ENCODE results near the gene XPO1.
"Not testable (repeated sequence)": the region's sequence is repeated elsewhere in the genome, so short reads cannot be mapped to it uniquely, and the experiment has no call there.

XPO1 gene

DNA sequence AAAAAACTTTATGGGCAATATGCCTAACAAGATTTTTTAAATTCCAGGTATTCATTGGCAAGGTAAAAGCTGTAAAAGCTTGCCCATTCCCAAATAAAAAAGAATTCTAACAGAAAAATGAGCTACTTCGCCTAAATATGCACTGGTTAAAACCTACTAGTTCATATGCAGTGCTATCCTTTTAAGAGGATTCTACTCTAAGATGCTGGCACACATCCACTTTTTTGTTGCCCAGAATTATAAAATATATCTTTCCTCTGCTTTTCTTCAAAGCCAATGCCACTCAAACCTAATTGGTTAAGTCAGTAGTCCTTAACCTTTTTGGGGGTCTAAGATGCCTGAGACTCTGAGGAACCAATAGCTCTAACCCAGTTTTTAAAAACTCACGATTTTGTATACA, 3.2 kb downstream of the XPO1 start:
- DNase-seq (ENCODE audit: low spot score): no peak

- DNase-seq (ENCODE audit: low spot score): no peak
Observed at GRCh38 chr2:61530749-61531148, 7.4 kb downstream of the XPO1 start.

- DNase-seq (ENCODE audit: low spot score): no peak
Observed at GRCh38 chr2:61529944-61530735, 8.0 kb downstream of the XPO1 start.

- no peak for DNase-seq (ENCODE audit: low spot score)
Observed at GRCh38 chr2:61520261-61520660, 17.9 kb downstream of the XPO1 start.

GRCh38 chr2:61512768-61513398, 25.3 kb downstream of the XPO1 start:
- no peak for DNase-seq (ENCODE audit: low spot score)

- DNase-seq (ENCODE audit: low spot score): no peak
Observed at GRCh38 chr2:61510674-61511671, 27.2 kb downstream of the XPO1 start.

DNA sequence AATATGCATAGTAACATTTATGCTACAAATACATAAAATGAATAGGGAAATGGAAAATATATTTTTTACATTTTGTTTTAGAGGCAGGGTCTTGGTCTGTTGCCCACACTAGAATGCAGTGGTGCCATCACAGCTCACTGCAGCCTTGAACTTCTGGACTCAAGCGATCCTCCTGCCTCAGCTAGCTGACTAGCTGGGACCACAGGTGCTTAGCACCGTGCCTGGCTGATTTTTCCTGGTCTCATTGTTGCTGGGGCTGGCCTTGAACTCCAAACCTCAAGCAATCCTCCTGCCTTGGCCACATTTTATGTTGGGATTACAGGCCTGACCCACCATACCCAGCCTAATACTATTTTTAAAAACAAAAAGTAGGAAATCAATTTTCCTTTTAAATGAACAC, 33.2 kb downstream of the XPO1 start:
- DNase-seq (ENCODE audit: low spot score): no peak

DNA sequence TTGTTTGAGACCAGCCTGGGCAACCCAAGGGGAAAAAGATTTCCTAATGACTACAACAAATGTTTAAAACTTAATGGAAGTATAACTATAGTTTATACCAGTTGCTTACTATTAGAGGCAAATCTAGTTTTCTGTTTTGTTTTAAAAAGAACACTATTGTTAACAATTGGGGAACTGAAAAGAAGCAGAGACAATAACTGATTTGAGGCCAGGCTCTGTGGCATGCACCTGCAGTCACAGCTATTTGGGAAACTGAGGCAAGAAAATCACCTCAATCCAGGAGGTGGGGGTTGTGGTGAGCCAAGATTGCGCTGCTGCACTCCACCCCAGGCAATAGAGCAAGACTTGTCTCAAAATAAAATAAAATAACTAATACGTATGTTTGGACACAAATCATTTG, 39.1 kb downstream of the XPO1 start:
- DNase-seq (ENCODE audit: low spot score): no peak

- DNase-seq (ENCODE audit: low spot score): no peak
Observed at GRCh38 chr2:61493523-61493942, 44.6 kb downstream of the XPO1 start.

- no peak for DNase-seq (ENCODE audit: low spot score)
Observed at GRCh38 chr2:61492476-61492875, 45.7 kb downstream of the XPO1 start.

DNA sequence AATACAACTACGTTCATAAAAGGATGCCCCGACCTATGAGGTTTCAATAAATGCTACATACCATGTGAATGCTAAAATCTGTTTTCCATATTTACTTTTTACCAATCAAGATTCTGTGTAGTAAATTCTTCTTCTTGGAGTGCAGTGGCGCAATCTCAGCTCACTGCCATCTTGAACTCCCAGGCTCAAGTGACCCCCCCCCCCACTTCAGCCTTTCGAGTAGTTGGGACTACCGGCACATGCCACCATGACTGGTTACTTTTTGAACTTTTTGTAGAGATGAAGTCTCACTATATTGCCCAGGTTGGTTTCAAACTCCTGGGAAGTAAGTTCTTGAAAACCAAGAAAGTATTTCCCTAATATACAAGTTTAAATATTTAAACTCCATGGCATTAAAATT, 52.9 kb downstream of the XPO1 start:
- no peak for DNase-seq (ENCODE audit: low spot score)

GRCh38 chr2:61478086-61478485, 60.1 kb downstream of the XPO1 start:
- no peak for DNase-seq (ENCODE audit: low spot score)

DNA sequence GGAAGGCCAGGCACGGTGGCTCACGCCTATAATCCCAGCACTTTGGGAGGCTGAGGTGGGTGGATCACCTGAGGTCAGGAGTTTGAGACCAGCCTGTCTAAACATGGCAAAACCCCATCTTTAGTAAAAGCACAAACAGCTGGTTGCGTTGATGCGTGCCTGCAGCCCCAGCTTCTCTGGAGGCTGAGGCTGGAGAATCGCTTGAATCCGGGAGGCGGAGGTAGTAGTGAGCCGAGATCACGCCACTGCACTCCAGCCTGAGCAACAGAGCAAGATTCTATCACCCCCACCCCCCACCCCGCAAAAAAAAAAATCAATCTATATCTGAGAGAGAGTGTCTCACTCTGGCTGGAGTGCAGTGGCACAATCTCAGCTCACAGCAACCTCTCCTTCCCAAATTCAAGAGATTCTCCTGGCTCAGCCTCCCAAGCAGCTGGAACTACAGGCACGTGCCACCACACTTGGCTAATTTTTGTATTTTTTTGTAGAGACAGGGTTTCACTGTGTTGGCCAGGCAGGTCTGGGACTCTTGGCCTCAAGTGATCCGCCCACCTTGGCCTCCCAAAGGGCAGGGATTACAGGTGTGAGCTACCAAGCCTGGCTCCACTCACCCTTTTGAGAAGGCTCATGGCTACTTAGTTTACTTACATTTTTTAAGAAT, 61.1 kb downstream of the XPO1 start:
- DNase-seq (ENCODE audit: low spot score): not testable (repeated sequence)

- DNase-seq (ENCODE audit: low spot score): no peak
Observed at GRCh38 chr2:61471905-61472805, 66.0 kb downstream of the XPO1 start.

GRCh38 chr2:61470965-61471904, 66.9 kb downstream of the XPO1 start, which contains the start of gene USP34:
USP34 (minus strand) TSS chr2:61471087; CDS start chr2:61470692, 395 bp downstream.
- peak; percentile 87 for DNase-seq (ENCODE audit: low spot score)

DNA sequence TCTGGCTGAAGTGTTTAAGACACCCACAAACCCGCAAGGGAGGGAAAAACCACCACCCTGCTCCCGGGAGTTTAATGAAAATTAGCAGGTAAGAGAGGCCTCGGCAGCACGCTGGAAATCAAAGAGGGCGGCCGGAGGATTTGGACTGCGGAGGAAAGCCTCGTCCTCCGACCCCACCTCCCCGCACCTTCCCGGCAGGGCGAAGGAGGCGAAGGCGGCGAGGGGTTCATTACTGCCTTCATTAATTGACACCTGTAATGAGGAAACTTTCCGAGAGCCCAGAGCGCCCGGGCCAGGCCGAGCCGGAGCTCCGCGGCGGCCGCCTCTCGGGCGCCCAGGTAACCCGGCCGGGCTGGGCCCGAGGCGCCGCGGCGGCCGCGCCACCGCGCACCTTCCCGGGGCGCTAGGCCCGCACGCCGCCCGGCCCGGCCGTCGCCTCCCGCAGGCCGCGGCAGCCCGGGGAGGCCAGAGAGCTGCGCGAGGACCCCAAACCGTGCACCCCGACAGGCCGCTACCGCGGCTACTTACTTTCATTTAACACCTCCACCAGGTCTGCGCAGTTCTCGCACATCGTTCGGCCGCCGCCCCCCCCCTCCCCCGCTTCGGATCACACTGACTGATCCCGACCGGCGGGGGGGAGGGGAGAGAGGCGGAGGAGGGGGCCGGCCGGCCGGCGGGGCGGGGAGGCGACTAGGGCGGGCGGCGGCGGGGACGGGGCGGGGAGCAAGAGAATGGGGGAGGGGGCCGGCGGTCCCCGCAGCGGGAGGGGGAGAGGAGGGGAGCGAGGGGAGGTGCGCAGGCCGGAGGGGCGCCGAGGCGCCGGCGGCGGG, 67.8 kb downstream of the XPO1 start:
- peak; percentile 57 for DNase-seq (ENCODE audit: low spot score)

- peak; percentile 22 for DNase-seq (ENCODE audit: low spot score)
Observed at GRCh38 chr2:61469424-61470121, 68.6 kb downstream of the XPO1 start.

GRCh38 chr2:61468231-61468630, 69.9 kb downstream of the XPO1 start:
- not testable (repeated sequence) for DNase-seq (ENCODE audit: low spot score)

Data from COLO829 (cell line).